ENCODE data around the gene FADS6. TPM values are rescaled to one million over a fixed set of nuclear protein-coding genes. Genes with fewer than 3 reads are reported as not detected.
"Not testable (repeated sequence)": the region's sequence is repeated elsewhere in the genome, so short reads cannot be mapped to it uniquely, and the experiment has no call there.

The FADS6 gene
- total RNA-seq, 1 donor from 2014 or later, result not detected

DNA sequence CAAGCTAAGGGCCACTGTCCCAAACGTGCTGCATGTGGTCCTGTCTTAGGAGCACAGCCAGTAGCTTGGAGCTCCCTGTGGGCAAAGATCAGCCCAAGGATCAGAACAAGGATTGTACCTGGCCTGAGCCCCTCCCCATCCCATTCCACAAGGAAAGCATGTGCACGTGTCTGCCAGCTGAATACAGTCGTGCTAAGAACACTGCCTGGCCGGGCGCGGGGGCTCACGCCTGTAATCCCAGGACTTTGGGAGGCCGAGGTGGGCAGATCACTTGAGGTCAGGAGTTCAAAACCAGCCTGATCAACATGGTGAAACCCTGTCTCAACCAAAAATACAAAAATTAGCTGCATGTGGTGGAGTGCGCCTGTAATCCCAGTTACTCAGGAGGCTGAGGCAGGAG, 23.4 kb downstream of the FADS6 start:
- not testable (repeated sequence) for DNase-seq (ENCODE audit: low read depth)

DNA sequence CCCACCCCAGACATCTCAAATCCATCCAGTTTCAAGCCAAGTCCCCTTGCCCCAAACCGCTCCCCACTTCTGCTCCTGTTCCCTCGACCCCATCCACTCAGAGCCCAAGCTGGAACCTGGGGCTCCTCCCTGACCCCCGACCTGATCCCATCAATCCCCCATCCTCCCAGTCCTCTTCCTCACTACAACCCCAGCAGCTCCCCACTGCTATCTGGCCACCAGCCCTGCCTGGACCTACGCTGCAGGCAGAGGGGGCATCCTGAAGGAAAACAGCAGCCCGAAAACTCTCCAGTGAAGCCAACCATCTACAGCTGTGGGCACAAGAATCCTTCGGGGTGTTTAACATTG, 24.6 kb downstream of the FADS6 start:
- DNase-seq (ENCODE audit: low read depth), result no peak

DNA sequence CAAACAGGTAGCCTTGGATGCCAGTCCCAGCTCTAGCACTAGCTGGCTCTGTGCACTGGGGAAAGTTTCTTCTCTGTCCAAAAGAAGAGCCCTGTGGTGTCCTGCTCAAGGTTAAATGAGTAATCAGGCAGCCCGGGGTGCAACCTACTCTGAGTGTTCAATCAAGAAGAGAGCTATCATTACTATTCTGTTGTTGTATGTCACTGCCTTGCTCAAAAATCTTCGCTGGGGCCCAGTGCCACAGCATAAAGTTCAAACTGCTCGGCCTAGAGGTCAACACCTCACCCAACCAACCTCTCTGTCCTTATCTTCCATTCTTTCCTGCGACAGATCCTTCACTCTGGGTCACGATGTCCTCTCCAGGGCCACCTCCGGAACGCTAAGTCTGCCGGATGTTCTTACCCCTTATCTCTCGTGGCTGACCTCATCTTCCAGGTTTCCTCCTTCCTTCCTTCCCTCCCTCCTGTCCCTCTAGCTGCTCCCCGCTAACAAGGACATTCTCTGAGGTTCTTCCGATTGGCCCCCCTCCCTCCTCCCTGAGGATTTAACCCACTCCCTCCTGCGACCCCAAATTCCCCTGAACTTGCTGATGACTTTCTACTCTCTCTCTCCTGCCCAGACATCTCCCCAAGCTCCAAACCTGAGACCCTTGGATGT, 25.1 kb downstream of the FADS6 start:
- no peak for DNase-seq (ENCODE audit: low read depth)

DNA sequence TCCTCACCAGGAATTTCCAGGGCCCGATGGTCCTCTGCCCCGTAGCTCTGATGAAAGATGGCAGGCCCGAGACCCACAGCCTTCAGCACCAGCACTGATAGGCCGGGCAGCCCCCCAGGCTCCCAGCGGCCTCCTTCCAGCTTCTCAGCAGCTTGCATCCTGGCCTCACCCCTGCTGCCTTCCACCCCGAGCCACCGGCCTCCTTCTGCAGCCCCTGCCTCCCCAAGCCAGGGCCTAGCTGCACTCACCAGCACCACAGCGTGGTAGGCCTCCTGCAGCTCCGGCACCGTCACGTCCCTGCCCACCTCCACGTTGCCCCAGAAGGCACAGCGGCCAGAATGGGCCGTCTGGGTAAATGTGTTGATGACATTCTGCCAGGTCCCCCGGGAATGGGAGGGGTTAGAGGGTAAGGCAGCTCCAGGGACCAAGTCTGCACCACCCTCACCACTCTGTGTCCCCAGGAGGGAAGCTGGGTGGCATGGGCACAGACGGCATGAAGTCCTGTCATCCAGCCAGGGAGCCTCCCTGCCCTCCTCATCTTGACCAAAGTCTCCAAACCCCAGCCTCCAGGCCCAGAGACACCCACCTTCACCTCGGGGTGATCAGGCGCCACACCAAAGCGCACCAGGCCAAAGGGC, 27.1 kb downstream of the FADS6 start:
- no peak for DNase-seq (ENCODE audit: low read depth)

DNA sequence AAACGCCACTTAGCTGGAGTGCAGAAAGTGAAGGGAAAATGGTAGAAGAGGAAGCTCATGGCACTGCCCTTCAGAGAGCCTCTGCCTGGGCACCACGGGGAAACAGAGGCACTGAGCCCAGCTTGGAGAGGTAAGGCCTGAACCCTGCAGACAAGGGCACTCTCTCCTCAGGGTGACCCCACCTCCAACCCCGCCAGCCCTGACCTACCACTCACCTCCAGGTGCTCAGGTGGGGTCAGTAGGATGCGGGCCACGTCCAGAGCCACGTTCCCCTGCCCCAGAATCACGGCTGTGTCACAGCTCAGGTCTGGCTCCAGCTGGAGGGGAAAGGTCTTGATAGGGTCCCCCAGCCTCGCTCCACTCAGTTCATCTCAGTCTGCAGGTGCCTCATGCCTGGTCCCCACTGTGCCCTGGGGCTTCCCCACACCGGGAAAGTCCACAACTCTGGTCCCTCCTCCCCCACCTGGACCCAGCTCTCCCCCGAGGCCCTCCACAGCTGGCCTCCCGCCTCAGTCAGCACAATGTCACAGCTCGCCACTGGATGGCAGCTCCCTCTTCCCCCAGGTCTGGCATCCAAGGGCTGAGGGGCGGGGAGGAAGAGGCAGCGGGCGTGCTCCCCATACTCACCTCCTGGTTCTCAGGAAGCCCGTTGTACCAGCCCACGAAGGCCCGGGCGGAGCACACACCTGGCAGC, 27.8 kb downstream of the FADS6 start:
- no peak for DNase-seq (ENCODE audit: low read depth)

DNA sequence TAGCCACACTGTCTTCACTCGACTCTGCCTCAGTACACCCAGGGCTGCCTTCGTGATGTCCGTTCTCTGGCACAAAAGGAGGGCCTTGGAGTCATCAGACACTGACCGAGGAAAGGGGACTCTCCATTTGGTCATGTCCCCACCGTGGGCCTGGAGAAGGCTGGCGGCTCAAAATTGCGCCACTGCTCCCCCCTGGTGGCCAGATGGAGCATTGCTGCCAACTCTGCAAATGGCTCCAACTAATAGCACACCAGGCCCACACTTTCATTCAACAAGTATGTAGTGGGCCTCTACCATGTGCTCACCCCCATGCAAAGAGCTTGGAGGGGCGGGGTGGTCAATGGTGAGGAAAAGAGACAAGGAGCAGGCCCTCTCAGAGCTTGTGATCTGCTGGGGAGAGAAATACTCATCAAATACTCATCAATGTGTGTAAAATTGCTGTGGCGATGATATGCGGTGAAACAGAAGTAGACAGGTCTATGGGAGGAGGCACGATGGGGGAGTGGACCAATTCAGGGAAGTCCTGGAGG, 28.5 kb downstream of the FADS6 start:
- peak; percentile 29 for DNase-seq (ENCODE audit: low read depth)

DNA sequence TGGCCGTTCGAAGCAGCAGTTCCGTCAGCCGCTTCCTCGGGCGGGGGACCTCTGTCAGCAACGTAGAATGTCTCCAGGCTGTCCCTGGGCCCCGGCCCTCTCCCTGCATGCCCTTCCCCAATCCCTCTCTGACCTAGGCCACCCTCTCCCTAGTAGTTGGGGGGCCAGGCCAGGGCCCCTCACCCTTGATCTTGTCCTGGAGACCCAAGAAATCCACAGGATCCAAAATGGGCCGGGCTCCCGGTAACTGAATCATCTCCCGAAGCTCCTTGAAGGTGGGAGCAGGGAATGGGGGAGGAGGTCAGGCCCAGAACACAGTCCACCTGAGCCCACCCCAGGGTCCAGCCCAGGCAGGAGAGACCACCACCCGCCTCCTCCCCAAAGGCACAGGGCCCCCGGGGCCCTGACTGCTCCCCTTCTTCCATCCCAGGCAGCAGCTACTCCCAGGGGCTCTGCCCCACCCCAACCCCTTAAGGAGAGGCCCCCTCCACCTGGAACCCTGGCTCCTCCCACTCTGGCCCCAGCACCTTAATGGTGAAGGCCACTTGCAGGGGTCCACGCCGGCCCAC, 29.1 kb downstream of the FADS6 start:
- DNase-seq (ENCODE audit: low read depth), result no peak

DNA sequence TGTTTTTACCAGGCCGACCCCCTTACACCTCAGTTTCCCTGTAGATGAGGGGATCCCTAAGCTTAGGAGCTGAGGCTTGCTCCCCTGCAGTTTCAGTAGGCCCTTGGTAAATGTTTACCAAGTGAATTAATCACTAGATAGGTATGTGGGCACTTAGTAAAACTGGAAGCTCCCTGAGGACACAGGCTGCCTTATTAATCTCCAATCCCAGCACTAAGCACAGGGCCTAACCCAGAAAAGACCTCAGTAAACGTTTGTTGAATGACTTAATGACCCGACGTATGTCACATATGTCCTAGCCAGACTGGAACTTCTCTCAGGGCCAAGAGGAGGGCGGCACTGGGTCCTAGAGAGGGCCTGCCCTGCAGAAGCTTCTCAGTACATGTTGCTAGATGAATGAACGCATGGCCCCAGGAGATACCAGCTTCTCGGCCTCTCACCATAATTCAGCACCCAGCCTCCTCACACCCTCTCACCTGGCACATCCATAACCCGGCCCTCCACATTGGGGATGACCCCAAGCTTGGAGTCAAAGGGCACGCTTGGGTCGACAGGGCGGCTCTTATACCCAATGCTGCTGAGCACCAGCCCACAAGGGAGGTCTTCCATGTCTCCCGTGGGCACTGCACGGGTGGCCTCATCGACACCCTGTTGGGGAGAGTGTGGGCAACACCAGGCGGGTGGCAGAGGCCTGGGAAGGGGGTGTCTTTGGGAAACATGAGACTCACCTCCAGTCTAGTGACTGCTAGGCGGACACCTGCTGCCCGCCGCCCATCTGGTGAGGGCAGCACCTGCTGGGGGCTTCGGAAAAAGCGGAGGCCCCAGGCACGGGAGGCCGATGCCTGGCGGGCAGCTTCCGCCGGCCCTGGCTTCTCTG, 29.8 kb downstream of the FADS6 start:
- DNase-seq (ENCODE audit: low read depth), result peak; percentile 9

DNA sequence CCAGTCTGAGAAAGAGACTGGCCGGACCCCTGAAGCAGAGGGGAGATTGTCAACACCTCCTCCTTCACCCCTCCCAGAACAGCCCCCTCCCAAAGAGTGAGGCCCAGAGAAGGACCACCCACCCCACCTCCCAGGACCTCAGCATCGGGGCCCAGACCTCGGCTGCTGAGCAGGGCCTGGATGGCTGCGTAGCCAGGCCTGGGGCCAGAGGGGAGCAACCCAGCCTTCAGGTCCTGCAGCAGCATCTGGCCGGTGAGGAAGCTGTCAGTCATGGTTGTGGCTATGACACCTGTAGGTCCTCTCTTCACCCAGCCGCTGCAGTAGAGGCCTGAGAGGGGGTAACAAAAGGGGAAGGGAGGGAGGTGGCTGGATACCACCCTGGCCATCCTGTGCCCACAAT, 30.5 kb downstream of the FADS6 start:
- no peak for DNase-seq (ENCODE audit: low read depth)

DNA sequence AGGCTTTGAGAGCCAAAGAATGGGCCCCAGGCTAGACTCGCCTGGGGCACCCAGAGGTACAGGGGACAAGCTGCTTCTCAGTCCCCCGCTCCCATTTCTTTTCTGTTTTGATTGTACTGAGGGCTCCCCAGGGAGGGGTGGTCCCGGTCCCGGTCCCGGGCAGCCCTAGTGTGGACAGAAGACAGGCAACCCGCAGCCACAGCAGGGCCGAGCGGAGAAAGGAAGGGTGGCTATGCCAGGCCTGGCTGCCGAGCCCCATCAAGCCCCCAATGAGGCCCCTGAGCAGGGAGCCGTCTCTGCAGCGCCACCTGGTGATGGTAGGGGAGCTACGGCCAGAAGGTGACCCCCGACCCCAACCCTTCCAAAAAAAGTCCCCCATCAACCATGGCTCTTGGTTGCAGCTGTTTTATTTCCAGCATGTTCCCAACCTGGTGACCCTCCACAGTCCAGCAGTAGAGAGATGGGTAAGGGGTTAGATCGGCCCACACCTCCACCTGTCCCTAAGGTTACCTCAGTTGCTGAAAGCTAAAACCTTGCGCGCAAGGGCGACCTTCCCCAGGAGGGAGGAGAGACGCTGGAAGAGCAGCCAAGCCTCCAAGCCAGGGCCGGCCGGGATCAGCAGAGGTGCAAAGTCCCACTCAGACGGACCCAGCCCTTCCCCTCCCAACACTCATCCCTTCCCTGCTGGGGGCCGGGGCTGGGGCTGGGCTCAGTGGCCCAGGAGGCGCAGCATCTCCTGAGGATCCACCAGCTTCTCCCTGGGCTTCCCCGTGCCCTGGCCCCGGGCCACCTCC, 31.1 kb downstream of the FADS6 start:
- no peak for DNase-seq (ENCODE audit: low read depth)

DNA sequence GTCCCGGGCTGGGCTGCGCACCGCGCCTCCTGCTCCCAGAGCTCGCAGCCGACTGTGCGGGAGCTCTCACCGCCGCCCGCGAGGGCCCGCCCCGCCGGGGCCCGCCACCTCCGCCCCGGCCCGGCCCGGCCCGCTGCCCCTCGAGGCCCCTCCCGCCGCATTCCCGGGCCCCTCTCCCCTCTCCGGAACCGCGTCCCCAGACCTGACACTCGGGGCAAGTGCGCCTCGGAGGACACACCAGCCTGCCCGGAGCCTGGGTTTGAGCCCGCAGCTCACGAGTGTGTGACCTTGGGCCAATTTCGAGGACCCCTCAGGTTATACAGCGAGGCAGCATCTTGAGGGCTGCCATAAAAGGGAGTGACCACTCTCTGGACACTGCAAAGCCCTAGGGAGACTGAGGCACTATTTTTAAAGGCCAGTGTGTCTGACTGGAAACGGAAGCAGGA, 31.7 kb downstream of the FADS6 start:
- DNase-seq (ENCODE audit: low read depth), result no peak

DNA sequence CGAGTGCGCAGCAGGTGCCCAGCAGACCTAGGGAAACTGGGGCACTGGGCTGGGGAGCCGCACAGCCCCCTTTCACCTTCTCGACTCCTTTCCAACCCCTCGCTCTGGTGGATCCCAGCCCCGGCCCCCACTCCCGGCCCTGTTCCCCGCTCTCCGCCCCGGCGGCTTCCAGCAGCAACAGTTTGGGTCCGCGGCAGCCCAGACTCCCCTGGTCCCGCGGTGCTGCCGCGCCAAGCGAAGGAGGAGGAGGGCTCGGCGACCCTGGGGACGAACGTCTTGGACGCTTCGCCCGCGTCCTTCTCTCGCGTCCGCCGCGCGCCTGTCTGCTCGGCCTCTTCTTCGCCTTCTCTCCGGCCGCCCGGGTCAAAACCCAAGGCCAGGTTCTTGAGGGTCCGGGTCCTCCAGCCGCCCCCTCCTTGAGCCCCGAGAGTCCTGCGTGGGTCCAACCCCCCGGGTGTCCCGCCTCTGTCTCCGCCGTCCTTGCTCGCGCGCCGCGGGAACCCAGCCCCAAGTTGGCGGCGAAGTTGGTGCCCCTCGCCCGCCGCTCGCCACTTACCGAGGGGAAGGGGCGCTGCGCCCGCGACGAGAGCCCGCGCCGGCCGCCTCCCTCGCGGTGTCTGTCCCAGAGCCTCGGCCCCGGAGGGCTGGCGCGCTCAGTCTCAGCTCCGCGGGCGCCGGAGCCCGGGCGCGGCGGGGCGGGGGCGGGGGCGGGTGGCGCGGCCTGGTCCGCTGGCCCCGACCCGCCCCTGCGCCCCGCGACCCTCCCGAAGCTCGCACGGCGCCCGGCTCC, 32.4 kb downstream of the FADS6 start:
- no peak for DNase-seq (ENCODE audit: low read depth)

DNA sequence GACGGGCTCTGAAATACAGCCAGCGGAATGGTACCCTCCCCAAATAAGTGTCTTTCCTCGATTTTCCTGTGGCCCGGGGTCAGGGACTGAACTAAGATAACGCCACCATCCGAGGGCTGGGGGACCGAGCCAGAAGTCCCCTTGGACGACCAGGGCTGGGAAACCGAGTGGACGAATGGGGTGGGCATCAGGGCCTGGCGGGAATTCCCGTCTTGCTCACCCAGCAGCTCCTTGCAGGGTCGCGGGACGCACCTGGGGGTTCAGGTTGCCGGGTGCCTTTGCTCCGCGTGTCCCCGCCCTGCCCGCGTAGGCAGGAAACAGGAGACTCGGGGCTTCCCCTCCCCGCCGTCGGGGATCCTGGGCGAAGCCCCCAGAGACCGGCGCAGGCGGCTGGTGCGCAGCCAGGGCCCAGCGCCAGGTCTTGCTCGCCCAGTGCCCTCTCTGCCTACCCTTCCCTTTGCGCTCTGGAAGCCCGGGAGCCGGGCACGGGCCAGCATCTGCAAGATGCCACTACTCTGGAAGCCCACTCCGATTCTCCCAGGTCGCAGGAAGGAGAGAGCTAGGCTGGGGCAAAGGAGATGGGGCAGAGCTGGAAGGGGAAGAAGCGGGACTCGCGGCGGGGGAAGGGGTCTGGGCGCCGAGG, 33.1 kb downstream of the FADS6 start:
- DNase-seq (ENCODE audit: low read depth), result no peak

DNA sequence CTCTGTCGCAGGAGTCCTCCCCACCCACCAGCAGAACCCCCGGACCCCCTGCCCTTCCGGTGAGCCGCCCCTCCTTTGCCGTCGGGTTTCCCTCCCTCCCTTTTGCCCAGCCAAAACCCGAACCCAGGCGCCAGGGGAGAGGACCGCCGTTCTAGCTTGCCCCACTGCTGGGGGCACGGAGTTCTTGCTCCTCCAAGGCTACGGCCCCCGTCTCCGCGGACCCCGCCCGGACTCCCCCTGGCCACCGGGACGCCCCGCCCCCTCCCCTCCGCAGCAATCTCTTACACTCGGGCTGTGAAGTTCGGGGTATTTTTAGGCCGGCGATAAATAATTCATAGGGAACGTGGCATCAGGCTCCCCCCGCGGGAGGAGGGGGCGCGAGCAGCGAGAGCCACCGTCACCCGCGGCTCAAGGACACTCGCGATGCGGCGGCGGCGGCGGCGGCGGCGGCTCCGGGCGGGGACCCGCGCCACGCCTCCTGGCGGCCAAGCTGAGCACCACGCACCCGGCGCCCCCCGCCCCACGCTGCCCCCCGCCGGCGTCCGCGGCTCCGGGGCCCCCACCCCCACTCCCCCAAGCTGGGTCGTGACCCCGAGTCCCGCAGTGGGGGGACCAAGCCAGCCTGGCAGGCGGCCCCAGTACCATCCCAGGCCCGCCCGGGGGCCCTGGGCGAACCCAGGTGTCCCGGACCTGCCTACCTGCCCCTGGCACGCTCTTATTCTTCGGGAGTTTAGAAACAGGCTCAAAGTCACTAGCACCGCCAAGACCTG, 33.8 kb downstream of the FADS6 start, which contains the start of gene GRIN2C:
Gene GRIN2C (minus strand): TSS at position 427 of the 770 bp plus-strand sequence. CDS start 4,793 bp downstream, outside the sequence.
- DNase-seq (ENCODE audit: low read depth), result no peak

DNA sequence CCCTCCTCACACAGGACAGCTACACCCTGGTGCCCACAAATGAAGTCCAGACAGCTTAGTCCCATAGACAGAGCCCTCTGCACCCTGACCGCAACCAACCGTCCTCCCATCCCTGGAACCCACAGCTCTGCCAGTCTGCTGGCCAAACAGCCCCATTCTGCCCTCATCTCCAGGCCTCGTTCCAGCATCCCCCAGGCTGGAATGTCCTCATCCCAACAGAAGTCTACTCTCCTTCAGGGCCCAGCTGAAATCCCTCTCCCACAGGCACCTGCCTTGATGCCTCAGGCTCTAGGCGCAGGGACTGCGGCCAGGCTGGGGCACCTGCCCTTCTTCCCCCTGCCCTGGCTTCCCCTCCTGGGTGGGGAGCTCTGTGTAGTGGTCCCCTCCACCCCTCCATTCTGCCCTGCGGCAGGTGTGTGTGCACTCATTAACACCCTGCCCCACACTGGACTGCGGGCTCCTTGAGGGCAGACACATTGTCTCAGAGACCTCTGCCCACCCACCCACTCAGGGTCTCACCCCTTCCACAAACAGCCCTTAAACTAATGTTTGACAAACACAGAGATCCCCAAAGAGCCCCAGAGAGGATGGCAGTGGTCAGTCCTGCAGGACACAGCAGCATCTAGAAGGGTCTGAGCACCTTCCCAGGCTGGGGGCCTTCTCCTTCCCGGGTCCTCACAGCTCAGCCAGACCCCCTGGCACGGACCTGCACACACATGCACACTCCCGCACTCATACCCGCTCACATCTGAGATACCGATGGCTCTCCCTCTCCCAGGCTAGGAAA, 34.6 kb downstream of the FADS6 start:
- no peak for DNase-seq (ENCODE audit: low read depth)

DNA sequence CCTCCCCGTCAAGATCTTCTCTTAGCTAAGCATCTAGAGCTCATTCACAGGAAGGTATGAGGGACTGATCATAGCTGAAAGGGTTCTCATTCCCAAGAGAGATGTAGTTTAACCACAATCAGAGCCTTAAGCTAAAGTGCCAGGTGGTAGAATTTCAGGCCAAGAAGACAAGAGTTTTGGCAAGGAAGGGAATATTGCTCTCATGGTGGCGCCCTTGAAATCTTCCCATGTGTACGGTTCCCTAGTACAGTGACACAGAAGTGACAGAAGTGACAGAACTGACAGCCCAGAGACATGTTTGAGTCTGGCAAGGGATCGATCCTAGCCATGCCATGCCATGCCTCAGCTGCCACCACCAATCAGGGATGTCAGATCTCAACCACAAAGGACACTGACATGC, 36.2 kb downstream of the FADS6 start:
- no peak for DNase-seq (ENCODE audit: low read depth)

DNA sequence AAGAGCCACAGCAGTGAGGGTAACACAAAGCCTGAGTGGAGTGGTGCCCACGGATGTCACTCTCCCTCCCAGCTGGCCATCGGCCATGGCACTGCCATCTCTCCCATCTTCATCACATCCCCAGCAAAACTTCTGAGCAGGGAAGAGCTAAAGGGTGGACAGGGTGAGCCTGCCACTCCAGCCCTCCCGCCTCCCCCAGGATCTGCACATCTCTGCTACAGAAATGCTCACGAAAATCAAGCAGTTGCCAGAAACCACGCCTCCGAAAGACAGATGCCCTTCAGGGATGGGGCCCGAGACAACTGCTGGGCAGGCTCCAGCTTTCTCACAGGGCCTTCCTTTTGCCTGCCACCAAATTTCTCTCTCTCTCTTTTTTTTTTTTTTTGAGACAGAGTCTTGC, 37.3 kb downstream of the FADS6 start:
- DNase-seq (ENCODE audit: low read depth), result no peak

DNA sequence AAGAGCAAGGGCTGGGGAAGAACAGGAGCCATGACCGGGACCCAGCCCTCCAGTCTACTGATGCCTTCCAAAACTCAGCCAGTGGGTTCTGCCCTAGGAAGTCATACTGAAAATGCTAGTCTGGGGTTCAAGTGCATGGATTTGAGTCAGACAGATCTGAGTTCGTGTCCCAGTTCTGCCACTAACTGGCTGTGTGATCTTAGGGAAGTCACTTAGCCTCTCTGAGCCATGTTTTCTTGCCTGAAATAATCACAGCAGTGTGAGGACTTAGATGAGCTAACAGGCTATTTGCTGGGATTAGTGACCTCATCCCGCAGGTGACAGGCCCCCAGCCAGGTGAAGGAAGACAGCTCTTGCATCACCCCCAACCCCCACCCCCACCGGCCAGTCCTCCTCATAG, 38.1 kb downstream of the FADS6 start:
- no peak for DNase-seq (ENCODE audit: low read depth)
